ENCODE results near the gene ASPHD1. TPM values are rescaled to one million over a fixed set of nuclear protein-coding genes. Genes with fewer than 3 reads are reported as not detected.
"Not testable (repeated sequence)": the region's sequence is repeated elsewhere in the genome, so short reads cannot be mapped to it uniquely, and the experiment has no call there.

The ASPHD1 gene
- total RNA-seq, 6 experiments from 2014 or later: 5.1 to 15.9 (median 14.1) TPM

DNA sequence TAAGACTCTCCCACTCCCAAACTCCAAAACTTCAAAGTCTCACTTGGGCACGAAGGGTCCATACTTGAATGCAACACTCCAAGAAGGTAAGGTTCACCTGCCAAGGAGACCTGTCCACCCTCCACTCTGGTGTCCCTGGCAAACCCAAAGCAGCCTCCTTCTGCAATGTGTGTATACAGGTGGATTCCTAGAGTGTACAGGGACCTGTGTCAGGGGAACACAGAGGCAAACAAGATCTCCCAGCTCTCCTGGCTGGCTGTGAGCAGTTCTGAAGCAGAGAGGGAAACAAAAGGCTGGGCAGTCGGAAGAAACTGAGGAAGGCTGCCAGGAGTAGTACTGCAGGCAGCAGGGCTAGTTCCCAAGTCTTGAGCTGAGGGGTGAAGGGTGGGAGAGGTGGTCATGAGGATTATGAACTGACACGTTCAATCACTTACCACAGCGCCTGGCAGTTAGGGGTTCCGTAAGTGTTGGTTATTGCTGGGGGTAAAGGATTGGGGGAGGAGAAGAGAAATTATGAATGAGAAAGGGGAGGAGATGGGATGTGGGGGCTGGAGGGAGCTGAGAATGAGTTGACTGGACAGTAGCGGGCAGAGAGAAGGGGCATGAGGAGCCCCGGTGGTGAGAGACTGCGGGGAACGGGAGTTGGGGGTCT lies 24.9 kb downstream of the ASPHD1 start:
- H3K27ac Mint-ChIP-seq: peak overlapping the region; percentile 32; the same call in 1 of the 2 replicates
- DNase-seq: no peak
- H3K36me3 Mint-ChIP-seq (ENCODE audit: low read depth): peaks cover 17% of the 10 kb centered on the region; the same call in 1 of the 2 replicates
- H3K27me3 Mint-ChIP-seq (ENCODE audit: insufficient read depth): peaks cover 3% of the 10 kb centered on the region; the same call in 1 of the 2 replicates
- peak overlapping the region; percentile 93 for H3K4me3 Mint-ChIP-seq
- TF ChIP-seq, protein P1, sequence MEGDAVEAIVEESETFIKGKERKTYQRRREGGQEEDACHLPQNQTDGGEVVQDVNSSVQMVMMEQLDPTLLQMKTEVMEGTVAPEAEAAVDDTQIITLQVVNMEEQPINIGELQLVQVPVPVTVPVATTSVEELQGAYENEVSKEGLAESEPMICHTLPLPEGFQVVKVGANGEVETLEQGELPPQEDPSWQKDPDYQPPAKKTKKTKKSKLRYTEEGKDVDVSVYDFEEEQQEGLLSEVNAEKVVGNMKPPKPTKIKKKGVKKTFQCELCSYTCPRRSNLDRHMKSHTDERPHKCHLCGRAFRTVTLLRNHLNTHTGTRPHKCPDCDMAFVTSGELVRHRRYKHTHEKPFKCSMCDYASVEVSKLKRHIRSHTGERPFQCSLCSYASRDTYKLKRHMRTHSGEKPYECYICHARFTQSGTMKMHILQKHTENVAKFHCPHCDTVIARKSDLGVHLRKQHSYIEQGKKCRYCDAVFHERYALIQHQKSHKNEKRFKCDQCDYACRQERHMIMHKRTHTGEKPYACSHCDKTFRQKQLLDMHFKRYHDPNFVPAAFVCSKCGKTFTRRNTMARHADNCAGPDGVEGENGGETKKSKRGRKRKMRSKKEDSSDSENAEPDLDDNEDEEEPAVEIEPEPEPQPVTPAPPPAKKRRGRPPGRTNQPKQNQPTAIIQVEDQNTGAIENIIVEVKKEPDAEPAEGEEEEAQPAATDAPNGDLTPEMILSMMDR (IDR thresholded peaks at IDR 0.05): no peak
- H3K9me3 Mint-ChIP-seq: no peaks in the 10 kb centered on the region
- H3K4me1 Mint-ChIP-seq (ENCODE audit: low read depth): peaks cover 47% of the 10 kb centered on the region

- DNase-seq: peak; percentile 62
- H3K36me3 Mint-ChIP-seq (ENCODE audit: low read depth): peaks cover 10% of the 10 kb centered on the region; the same call in 1 of the 2 replicates
- H3K4me3 Mint-ChIP-seq: peak within 1 kb of the TSS; percentile 93
- no peaks in the 10 kb centered on the region for H3K9me3 Mint-ChIP-seq
- H3K4me1 Mint-ChIP-seq (ENCODE audit: low read depth): peaks cover 41% of the 10 kb centered on the region
- TF ChIP-seq, protein P1 (IDR thresholded peaks at IDR 0.05): no peak
- H3K27ac Mint-ChIP-seq: peak within 1 kb of the TSS; percentile 96
- peaks cover 3% of the 10 kb centered on the region; the same call in 1 of the 2 replicates for H3K27me3 Mint-ChIP-seq (ENCODE audit: insufficient read depth)
Observed at GRCh38 chr16:29925781-29926710, 25.8 kb downstream of the ASPHD1 start, which contains the start of gene KCTD13. TSS of gene KCTD13 (minus strand) at chr16:29926226. CDS start at chr16:29926033, 193 bp downstream.

DNA sequence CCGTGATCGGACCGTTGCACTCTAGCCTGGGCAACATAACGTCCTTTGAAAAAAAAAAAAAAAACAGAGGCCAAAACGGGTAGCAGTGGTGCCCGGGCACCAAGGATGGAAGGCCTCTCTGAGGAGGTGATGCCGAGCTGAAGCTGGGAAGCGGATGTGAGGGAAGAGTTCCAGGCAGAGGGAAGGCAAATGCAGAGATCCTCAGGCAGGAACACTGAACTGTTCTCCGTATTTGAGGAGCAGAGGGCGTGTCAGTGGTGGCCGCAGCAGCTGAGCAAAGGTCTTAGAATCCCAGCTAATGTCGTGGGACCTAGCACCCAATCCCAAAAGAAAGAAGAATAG lies 26.4 kb downstream of the ASPHD1 start:
- H3K9me3 Mint-ChIP-seq: no peaks in the 10 kb centered on the region
- DNase-seq: peak; percentile 7
- H3K4me1 Mint-ChIP-seq (ENCODE audit: low read depth): peaks cover 39% of the 10 kb centered on the region
- peak overlapping the region; percentile 93 for H3K4me3 Mint-ChIP-seq
- peak overlapping the region; percentile 96 for H3K27ac Mint-ChIP-seq
- H3K27me3 Mint-ChIP-seq (ENCODE audit: insufficient read depth): peaks cover 3% of the 10 kb centered on the region; the same call in 1 of the 2 replicates
- peaks cover 9% of the 10 kb centered on the region; the same call in 1 of the 2 replicates for H3K36me3 Mint-ChIP-seq (ENCODE audit: low read depth)
- TF ChIP-seq, protein P1 (IDR thresholded peaks at IDR 0.05): no peak

DNA sequence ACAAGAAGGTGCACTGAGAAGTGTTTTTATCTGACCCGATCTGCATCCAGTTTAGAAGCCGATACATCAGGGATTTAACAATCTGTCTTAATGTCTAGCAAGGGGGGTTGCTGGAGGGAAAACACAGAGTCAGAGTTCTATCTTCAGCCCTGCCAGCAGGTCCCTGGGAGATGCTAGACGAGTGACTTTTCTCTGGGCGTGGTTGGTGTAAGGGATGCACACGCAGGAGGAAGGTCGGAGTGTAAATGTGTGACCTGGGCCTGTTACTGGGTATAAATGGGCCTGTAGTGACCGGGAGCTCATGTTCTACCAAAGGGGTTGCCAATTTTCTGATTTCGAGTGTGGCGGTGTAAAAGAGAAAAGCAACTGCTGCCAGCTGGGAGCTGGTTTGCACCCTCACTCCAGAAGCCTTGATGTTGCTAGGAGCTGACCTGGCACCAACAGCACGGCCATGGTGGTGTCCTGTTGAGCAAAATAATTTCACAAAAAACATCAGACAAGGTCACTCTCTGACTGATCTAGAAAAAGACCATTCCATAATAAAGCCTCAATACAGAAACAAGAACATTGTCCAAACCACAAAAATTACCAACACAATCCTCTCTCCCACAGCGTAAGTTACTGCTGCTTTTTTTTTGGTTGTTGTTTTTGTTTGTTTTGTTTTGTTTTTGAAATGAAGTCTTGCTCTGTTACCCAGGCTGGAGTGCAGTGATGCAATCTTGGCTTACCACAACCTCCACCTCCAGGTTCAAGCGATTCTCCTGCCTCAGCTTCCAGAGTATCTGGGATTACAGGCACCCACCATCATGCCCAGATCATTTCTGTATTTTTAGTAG lies 27.0 kb downstream of the ASPHD1 start:
- H3K36me3 Mint-ChIP-seq (ENCODE audit: low read depth): peaks cover 9% of the 10 kb centered on the region; the same call in 1 of the 2 replicates
- peaks cover 39% of the 10 kb centered on the region for H3K4me1 Mint-ChIP-seq (ENCODE audit: low read depth)
- TF ChIP-seq, protein P1 (IDR thresholded peaks at IDR 0.05): no peak
- no peaks in the 10 kb centered on the region for H3K9me3 Mint-ChIP-seq
- H3K4me3 Mint-ChIP-seq: peak overlapping the region; percentile 93
- peaks cover 3% of the 10 kb centered on the region; the same call in 1 of the 2 replicates for H3K27me3 Mint-ChIP-seq (ENCODE audit: insufficient read depth)
- DNase-seq: no peak
- H3K27ac Mint-ChIP-seq: peak overlapping the region; percentile 96

DNA sequence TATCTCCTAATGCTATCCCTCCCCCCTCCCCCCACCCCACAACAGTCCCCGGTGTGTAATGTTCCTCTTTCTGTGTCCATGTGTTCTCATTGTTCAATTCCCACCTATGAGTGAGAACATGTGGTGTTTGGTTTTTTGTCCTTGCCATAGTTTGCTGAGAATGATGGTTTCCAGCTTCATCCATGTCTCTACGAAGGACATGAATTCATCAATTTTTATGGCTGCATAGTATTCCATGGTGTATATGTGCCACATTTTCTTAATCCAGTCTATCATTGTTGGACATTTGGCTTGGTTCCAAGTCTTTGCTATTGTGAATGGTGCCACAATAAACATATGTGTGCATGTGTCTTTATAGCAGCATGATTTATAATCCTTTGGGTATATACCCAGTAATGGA lies 31.5 kb downstream of the ASPHD1 start:
- not testable (repeated sequence) for H3K4me3 Mint-ChIP-seq; H3K27ac Mint-ChIP-seq; H3K36me3 Mint-ChIP-seq (ENCODE audit: low read depth); H3K9me3 Mint-ChIP-seq; H3K27me3 Mint-ChIP-seq (ENCODE audit: insufficient read depth); DNase-seq
- peaks cover 14% of the 10 kb centered on the region for H3K4me1 Mint-ChIP-seq (ENCODE audit: low read depth)
